ENCODE data around the gene ATAD2B.

Gene ATAD2B

DNA sequence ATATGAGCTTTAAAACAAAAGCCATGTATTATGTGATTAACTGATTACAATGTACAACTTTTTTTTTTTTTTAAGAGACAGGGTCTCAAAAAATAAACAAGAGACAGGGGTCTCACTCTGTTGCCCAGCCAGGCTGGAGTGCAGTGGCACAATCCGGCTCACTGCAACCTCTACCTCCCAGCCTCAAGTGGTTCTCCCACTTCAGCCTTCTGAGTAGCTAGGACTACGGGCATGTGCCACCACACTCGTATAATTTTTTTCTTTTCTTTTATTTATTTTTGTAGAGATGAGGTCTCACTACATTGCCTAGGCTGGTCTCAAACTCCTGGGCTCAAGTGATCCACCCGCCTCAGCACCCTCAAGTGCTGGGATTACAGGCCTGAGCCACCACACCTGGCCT is 103.1 kb downstream of the ATAD2B start:
- no peak overlapping the region for H3K4me3 ChIP-seq (ENCODE audit: control insufficient read depth, low read depth, low read length)
- no peak for TF ChIP-seq CTCF (conservative IDR thresholded peaks at IDR 0.05; ENCODE audit: control insufficient read depth, insufficient read depth, low read depth, low read length)
- no peak for DNase-seq (ENCODE audit: low read depth)

DNA sequence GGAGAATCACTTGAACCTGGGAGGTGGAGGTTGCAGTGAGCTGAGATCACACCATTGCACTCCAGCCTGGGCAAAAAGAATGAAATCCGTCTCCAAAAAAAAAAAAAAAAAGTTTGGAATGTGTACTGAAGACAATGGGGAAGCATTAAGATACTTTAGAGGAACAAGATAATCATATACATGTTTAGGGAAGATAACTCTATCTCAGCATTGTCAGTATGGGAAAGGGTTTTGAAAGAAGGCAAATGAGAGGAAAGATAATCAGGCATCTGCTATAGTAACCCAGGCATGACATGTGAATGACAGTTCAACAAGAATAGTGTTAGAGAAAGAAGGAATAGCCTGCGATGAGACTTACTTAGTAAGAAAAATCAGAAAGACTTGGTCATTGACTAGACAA is 112.0 kb downstream of the ATAD2B start:
- no peak for TF ChIP-seq CTCF (conservative IDR thresholded peaks at IDR 0.05; ENCODE audit: control insufficient read depth, insufficient read depth, low read depth, low read length)
- no peak for DNase-seq (ENCODE audit: low read depth)
- H3K4me3 ChIP-seq (ENCODE audit: control insufficient read depth, low read depth, low read length): no peak overlapping the region

DNA sequence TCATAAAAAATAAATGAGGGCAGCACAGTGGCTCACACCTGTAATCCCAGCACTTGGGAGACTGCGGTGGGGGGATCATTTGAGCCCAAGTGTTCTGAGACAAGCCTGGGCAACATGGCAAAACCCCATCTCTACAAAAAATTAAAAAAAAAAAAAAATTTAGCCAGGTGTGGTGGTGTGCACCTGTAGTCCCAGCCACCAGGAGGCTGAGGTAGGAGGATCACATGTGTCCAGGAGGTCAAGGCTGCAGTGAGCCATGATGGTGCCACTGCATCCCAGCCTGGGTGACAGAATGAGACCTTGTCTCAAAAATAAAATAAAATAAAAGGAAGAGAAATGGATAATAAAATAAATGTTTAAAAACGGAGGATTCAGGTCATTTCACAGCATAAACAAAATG is 113.5 kb downstream of the ATAD2B start:
- no peak for DNase-seq (ENCODE audit: low read depth)
- no peak overlapping the region for H3K4me3 ChIP-seq (ENCODE audit: control insufficient read depth, low read depth, low read length)
- no peak for TF ChIP-seq CTCF (conservative IDR thresholded peaks at IDR 0.05; ENCODE audit: control insufficient read depth, insufficient read depth, low read depth, low read length)

- H3K4me3 ChIP-seq (ENCODE audit: control insufficient read depth, low read depth, low read length): no peak overlapping the region
- TF ChIP-seq CTCF (conservative IDR thresholded peaks at IDR 0.05; ENCODE audit: control insufficient read depth, insufficient read depth, low read depth, low read length): no peak
- DNase-seq (ENCODE audit: low read depth): no peak
Observed at GRCh38 chr2:23809150-23809549, 117.8 kb downstream of the ATAD2B start.

- TF ChIP-seq CTCF (conservative IDR thresholded peaks at IDR 0.05; ENCODE audit: control insufficient read depth, insufficient read depth, low read depth, low read length): no peak
Observed at GRCh38 chr2:23806665-23807249, 120.2 kb downstream of the ATAD2B start.

GRCh38 chr2:23806201-23806600 is 120.7 kb downstream of the ATAD2B start:
- no peak for DNase-seq (ENCODE audit: low read depth)
- H3K4me3 ChIP-seq (ENCODE audit: control insufficient read depth, low read depth, low read length): no peak overlapping the region
- no peak for TF ChIP-seq CTCF (conservative IDR thresholded peaks at IDR 0.05; ENCODE audit: control insufficient read depth, insufficient read depth, low read depth, low read length)

More at GRCh38 chr2:23806665-23807249, 120.2 kb downstream of the ATAD2B start:
- DNase-seq (ENCODE audit: low read depth): no peak
- H3K4me3 ChIP-seq (ENCODE audit: control insufficient read depth, low read depth, low read length): no peak overlapping the region

All from fibroblast of mammary gland (primary cell).